A673 (cell line): Measurements from ENCODE around the gene DHRSX. TPM values are rescaled to one million over a fixed set of nuclear protein-coding genes. Genes with fewer than 3 reads are reported as not detected.
"Not testable (repeated sequence)": the region's sequence is repeated elsewhere in the genome, so short reads cannot be mapped to it uniquely, and the experiment has no call there.

Source experiments
- BruUV-seq: library from RNA; stranded (reverse); fragments of 400-500 nt; replicated peaks from 2 replicates; lab custom pipeline; 2021; lab: Mats Ljungman, UMichigan
- CTCF ChIA-PET: fragments of 300-600 bp; sonication (Branson Sonifier 250); formaldehyde crosslinking; loops from one replicate; lab custom pipeline; 2022; ENCODE audit warnings: antibody characterized with exemption; lab: Charles Lee
- POLR2A ChIA-PET: fragments of 300-600 bp; sonication (Branson Sonifier 250); formaldehyde crosslinking; loops from one replicate; lab custom pipeline; 2022; ENCODE audit warnings: antibody characterized with exemption; ENCODE audit not compliant: low non-redundant PET; lab: Charles Lee
- DNase-seq: peaks from one replicate; pipeline ENCODE4 v3.0.0-alpha.2; 2015; ENCODE audit warnings: low spot score
- H3K27ac ChIP-seq: fragments of 200-600 bp; sonication (generic); 2 replicates; pipeline ENCODE4 v1.5.1; 2016; ENCODE audit warnings: mixed run types, low read depth, mild to moderate bottlenecking, mixed read lengths, antibody characterized with exemption, low read length; ENCODE audit not compliant: poor library complexity, severe bottlenecking
- H3K27me3 ChIP-seq: fragments of 200-600 bp; sonication (generic); replicated peaks from 2 replicates; pipeline ENCODE4 v1.6.1; 2017; ENCODE audit warnings: mixed run types, low read depth, mild to moderate bottlenecking, mixed read lengths, antibody characterized with exemption, low read length; ENCODE audit not compliant: insufficient read depth, poor library complexity
- H3K36me3 ChIP-seq: fragments of 200-600 bp; sonication (generic); 2 replicates; pipeline ENCODE4 v1.6.1; 2016; ENCODE audit warnings: mixed run types, mild to moderate bottlenecking, mixed read lengths, antibody characterized with exemption, low read length; ENCODE audit not compliant: insufficient read depth, poor library complexity, severe bottlenecking
- H3K4me1 ChIP-seq: fragments of 200-600 bp; sonication (generic); 2 replicates; pipeline ENCODE4 v1.6.1; 2017; ENCODE audit warnings: mixed run types, mild to moderate bottlenecking, mixed read lengths, antibody characterized with exemption, low read length; ENCODE audit not compliant: insufficient read depth, poor library complexity, severe bottlenecking
- H3K4me3 ChIP-seq: fragments of 200-600 bp; sonication (generic); 2 replicates; pipeline ENCODE4 v1.5.1; 2016; ENCODE audit warnings: low read depth, mixed run types, mild to moderate bottlenecking, mixed read lengths, low read length; ENCODE audit not compliant: poor library complexity, severe bottlenecking
- H3K9me3 ChIP-seq: fragments of 200-600 bp; sonication (generic); 2 replicates; pipeline ENCODE4 v1.6.1; 2016; ENCODE audit warnings: mixed run types, low read depth, mild to moderate bottlenecking, mixed read lengths, antibody characterized with exemption, low read length; ENCODE audit not compliant: poor library complexity, severe bottlenecking
- CTCF ChIP-seq: fragments of 300-800, 200-600 bp; sonication (generic); conservative IDR thresholded peaks from 2 replicates; pipeline ENCODE4 v1.5.1; 2017; ENCODE audit warnings: low read depth, mild to moderate bottlenecking, antibody characterized with exemption, low read length, moderate library complexity, mixed read lengths
- EZH2 ChIP-seq: fragments of 200-600 bp; sonication (generic); IDR thresholded peaks from 2 replicates; pipeline ENCODE4 v1.6.1; 2017; ENCODE audit warnings: borderline replicate concordance, low read depth, mild to moderate bottlenecking, mixed read lengths, antibody characterized with exemption, low read length; ENCODE audit not compliant: poor library complexity, severe bottlenecking
- intact Hi-C: fragments of 100-400 bp; cut with micrococcal nuclease; formaldehyde crosslinking; loops from one replicate; pipeline ENCODE4 v1.10.0; 2022; ENCODE audit not compliant: unreplicated experiment
- total RNA-seq: library from RNA; stranded (reverse); gene quantifications from 2 replicates; pipeline ENCODE4 v1.2.3, GENCODE V29; 2021

The DHRSX gene
- total RNA-seq, 1 experiment from 2014 or later = 30.2 TPM

GRCh38 chrX:2267890-2268289, 232.9 kb downstream of the DHRSX start:
- TF ChIP-seq EZH2 (no peak), CTCF (no peak)
- POLR2A ChIA-PET = no interaction called here
- Histone ChIP-seq H3K4me3 (no peak overlapping the region), H3K36me3 (no peaks in the 10 kb centered on the region), H3K4me1 (no peaks in the 10 kb centered on the region), H3K27ac (no peak overlapping the region), H3K27me3 (no peaks in the 10 kb centered on the region), H3K9me3 (no peaks in the 10 kb centered on the region)
- DNase-seq = no peak
- intact Hi-C loops = no loop called here
- CTCF ChIA-PET = no interaction called here
- no TSS peak for BruUV-seq

- intact Hi-C loops = no loop called here
- Histone ChIP-seq H3K4me3 (no peak overlapping the region), H3K27me3 (no peaks in the 10 kb centered on the region), H3K36me3 (no peaks in the 10 kb centered on the region), H3K27ac (no peak overlapping the region), H3K4me1 (no peaks in the 10 kb centered on the region), H3K9me3 (no peaks in the 10 kb centered on the region)
- no TSS peak for BruUV-seq
- CTCF ChIA-PET = no interaction called here
- POLR2A ChIA-PET = no interaction called here
- no peak for TF ChIP-seq EZH2
- DNase-seq = no peak
These were observed 234.1 kb downstream of the DHRSX start for GRCh38 chrX:2266445-2267349.

- BruUV-seq, H3K27ac ChIP-seq, H3K4me3 ChIP-seq, DNase-seq, POLR2A ChIA-PET, H3K36me3 ChIP-seq, H3K9me3 ChIP-seq, H3K27me3 ChIP-seq, H3K4me1 ChIP-seq, intact Hi-C loops, CTCF ChIA-PET: not testable (repeated sequence)
These were observed 234.9 kb downstream of the DHRSX start for GRCh38 chrX:2265658-2266444.
